Pancreas (tissue), 10 donors: ENCODE measurements around the gene SFRP5. TPM values are rescaled to one million over a fixed set of nuclear protein-coding genes. Genes with fewer than 3 reads are reported as not detected.

Experiments used
- ATAC-seq, 4 donors: fragments of 200-7000 bp; cut with Tn5 transposase; one replicate each; pipeline versions ENCODE4 v1.8.0 to v1.9.1; 2020; ENCODE audit warnings: mild to moderate bottlenecking in 4 of 4, moderate library complexity in 4 of 4
- DNase-seq, 6 donors: peaks; one replicate each; pipeline ENCODE4 v3.0.0-alpha.2; 2020
- FAIRE-seq: peaks from 2 replicates; lab custom pipeline; 2012; peaks lifted over from hg19 to GRCh38; lab: Jason Lieb, UNC
- H3K27ac ChIP-seq, 4 donors: fragments of 200-600 bp; sonication (generic); 1 replicate in 3 of 4; 2 replicates in 1 of 4; pipeline versions ENCODE4 v1.5.0 to v1.8.0; 2020
- H3K27me3 ChIP-seq, 4 donors: fragments of 200-600 bp; one replicate each; pipeline ENCODE4 v1.8.0; 2021
- H3K36me3 ChIP-seq, 3 donors: fragments of 200-600 bp; sonication (generic) in 1 of 3; one replicate each; pipeline versions ENCODE4 v1.5.0 to v1.8.0; 2020 to 2021
- H3K4me1 ChIP-seq, 3 donors: fragments of 200-600 bp; one replicate each; pipeline ENCODE4 v1.8.0; 2021
- H3K4me3 ChIP-seq, 4 donors: fragments of 200-600 bp; sonication (generic) in 2 of 4; one replicate each; pipeline versions ENCODE4 v1.5.0 to v1.8.0; 2020 to 2021
- H3K9me3 ChIP-seq, 4 donors: fragments of 200-600 bp; one replicate each; pipeline ENCODE4 v1.8.0; 2021
- WGBS, 2 donors: extraction: QIAGEN DNeasy Blood & Tissue Kit; methylation state at CpG; one replicate each; pipeline ENCODE4 v1.1.7; 2013; 5-methylcytosine and 5-hydroxymethylcytosine counted together
- intact Hi-C, 3 donors: fragments of 100-400 bp; cut with DNase I; formaldehyde crosslinking; loops; one replicate each; pipeline versions ENCODE4 v1.11.1 to v1.14.2; 2022
- polyA plus RNA-seq, 2 donors: library from polyadenylated mRNA; stranded (reverse); fragments of 200-250 nt; gene quantifications; one replicate each; pipeline ENCODE4 v1.2.3, GENCODE V29; 2013
- total RNA-seq, 6 donors: library from RNA; stranded (reverse); fragmentation: NEBNext Ultra II Directional in 4 of 6; extraction: Animal tissue kit (Norgen Biotek cat#: 25700) in 4 of 6; gene quantifications; one replicate each; pipeline versions ENCODE4 v1.2.1 to v1.2.4, GENCODE V29; 2021 to 2023
- TF ChIP-seq, protein P1 (sequence below), 4 donors: fragments of 200-600 bp; sonication (generic) in 3 of 4; IDR thresholded peaks; one replicate each; pipeline versions ENCODE4 v1.5.0 to v1.8.0; 2021; ENCODE audit warnings: antibody characterized with exemption in 4 of 4
- donor health status: healthy with polysubstance abuse.
- donor health status: DM: no; HTN: no; CAD: no; lungs with moderate emphysema.
- donor health status: DM: no; HTN: no; CAD: no.
- donor health status: control.
- donor health status: control.
- donor health status: Bipolar disorder and iron deficiency.
- donor health status: DM: yes; HTN: yes; CAD: no.
- donor health status: DM: no; HTN: no; CAD: no.
- donor health status: DM: no; HTN: no; CAD: no.
- donor health status: DM: yes; HTN: yes; CAD: no.

SFRP5 gene
- total and polyA plus RNA-seq, 8 donors, result 59.8 to 180 (median 78.5) TPM

DNA sequence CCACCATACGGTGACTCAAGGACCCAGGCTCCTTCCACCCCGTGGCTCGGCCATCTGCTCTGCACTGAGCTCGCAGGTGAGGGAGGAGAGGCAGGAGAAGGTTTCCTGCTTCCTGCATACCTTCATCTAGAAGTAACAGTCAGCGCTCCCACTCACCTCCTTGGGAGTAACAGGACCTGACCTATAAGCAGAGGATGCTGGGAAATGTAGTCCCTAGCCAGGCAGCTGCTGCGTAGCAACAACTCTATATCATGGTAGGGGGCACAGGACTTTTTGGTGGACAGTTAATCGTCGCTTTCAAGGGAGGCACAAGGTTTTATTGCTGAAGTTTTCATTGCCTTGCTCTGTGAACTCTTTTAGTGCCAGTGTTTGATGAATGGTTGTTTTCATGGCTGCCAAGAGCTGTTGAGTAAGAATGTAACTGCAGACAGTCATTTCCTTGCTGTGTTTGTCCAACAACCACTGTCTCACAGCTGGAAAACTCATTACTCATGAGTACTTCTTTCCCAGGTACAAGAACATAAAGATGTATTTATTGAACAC is 45.1 kb downstream of the SFRP5 start:
- DNase-seq (no peak), ATAC-seq (peak in 3 of 4 donors; percentile 54 to 69 (median 64)), FAIRE-seq (peak; percentile 78)
- Histone ChIP-seq H3K27ac (peak overlapping the region in 2 of 4 donors; percentile 48 to 52), H3K36me3 (no peaks in the 10 kb centered on the region), H3K4me3 (no peak overlapping the region), H3K9me3 (no peaks in the 10 kb centered on the region), H3K27me3 (no peaks in the 10 kb centered on the region), H3K4me1 (no peaks in the 10 kb centered on the region)
- 32% methylated on average over 8 of the region's 8 CpGs for WGBS, 2 donors
- intact Hi-C loops, result loop anchor here in 1 of 3 donors (10.0 kb wide), 1 partner anchor 152 kb away; the partner anchor contains the start of gene ANKRD2
- TF ChIP-seq, protein P1, sequence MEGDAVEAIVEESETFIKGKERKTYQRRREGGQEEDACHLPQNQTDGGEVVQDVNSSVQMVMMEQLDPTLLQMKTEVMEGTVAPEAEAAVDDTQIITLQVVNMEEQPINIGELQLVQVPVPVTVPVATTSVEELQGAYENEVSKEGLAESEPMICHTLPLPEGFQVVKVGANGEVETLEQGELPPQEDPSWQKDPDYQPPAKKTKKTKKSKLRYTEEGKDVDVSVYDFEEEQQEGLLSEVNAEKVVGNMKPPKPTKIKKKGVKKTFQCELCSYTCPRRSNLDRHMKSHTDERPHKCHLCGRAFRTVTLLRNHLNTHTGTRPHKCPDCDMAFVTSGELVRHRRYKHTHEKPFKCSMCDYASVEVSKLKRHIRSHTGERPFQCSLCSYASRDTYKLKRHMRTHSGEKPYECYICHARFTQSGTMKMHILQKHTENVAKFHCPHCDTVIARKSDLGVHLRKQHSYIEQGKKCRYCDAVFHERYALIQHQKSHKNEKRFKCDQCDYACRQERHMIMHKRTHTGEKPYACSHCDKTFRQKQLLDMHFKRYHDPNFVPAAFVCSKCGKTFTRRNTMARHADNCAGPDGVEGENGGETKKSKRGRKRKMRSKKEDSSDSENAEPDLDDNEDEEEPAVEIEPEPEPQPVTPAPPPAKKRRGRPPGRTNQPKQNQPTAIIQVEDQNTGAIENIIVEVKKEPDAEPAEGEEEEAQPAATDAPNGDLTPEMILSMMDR (IDR thresholded peaks at IDR 0.05), result no peak

DNA sequence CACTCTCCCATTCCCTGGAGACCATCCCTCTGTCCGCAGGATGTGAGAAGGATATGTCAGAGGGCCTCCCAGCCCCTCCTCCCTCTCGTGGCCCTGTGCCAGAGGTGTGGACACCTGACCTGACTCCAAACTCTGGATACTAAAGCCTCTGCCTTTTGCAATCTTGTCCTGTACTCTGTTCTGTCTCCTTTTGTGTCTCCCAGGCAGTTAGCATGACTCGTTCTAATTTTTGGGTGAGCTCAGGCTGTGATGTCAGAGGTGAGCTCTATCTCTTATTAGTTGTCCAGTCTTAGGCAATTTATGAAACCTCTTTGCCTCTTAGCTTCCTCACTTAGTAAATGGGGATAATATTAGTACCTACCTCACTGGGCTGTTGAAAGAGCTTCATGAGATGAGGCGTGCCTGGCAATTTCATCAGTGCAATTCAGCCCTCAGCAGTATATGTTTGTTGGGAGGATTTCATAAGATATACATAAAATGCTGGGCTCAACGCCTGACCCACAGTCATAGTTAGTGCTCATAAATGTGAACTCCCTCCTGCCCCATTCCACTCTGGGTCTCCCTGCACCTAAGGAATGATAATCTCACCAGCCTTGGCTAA is 47.4 kb downstream of the SFRP5 start:
- DNase-seq, result no peak
- 53 to 58% methylated on average over 5 of the region's 5 CpGs for WGBS, 2 donors
- H3K4me3 ChIP-seq, result no peak overlapping the region
- no peaks in the 10 kb centered on the region for H3K4me1 ChIP-seq
- no peak overlapping the region for H3K27ac ChIP-seq
- H3K36me3 ChIP-seq, result no peaks in the 10 kb centered on the region
- intact Hi-C loops, result loop anchor here in 1 of 3 donors (10.0 kb wide), 1 partner anchor 150 kb away; the partner anchor contains the start of gene ANKRD2
- no peaks in the 10 kb centered on the region for H3K9me3 ChIP-seq
- FAIRE-seq, result no peak
- TF ChIP-seq, protein P1 (IDR thresholded peaks at IDR 0.05), result no peak
- H3K27me3 ChIP-seq, result no peaks in the 10 kb centered on the region
- no peak for ATAC-seq

DNA sequence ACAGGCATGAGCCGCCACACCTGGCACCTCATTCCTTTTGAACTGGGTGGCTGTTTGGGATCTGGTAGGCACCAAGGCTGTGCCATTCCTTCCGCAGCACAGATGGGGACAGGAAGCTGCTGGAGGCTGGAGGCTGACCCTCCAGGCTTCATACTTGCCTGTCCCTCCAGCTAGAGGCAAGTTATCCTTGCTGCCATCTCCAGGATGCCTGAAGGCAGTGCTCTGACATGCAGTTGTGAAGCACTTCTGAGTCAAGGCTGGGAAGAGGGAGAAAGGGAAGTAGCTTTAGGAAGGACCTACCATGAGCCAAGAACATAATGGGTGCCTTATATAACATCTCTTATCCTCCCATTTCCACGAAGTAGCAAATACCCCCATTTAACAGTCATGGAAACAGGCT is 48.8 kb downstream of the SFRP5 start:
- DNase-seq (no peak), ATAC-seq (no peak), FAIRE-seq (no peak)
- Histone ChIP-seq H3K4me3 (no peak overlapping the region), H3K27me3 (no peaks in the 10 kb centered on the region), H3K4me1 (no peaks in the 10 kb centered on the region), H3K9me3 (no peaks in the 10 kb centered on the region), H3K27ac (no peak overlapping the region), H3K36me3 (no peaks in the 10 kb centered on the region)
- WGBS, 2 donors, result 66 to 82% methylated on average over 3 of the region's 3 CpGs
- intact Hi-C loops, result loop anchor here in 1 of 3 donors (10.0 kb wide), 1 partner anchor 148 kb away; the partner anchor contains the start of gene ANKRD2
- TF ChIP-seq, protein P1 (IDR thresholded peaks at IDR 0.05), result no peak

DNA sequence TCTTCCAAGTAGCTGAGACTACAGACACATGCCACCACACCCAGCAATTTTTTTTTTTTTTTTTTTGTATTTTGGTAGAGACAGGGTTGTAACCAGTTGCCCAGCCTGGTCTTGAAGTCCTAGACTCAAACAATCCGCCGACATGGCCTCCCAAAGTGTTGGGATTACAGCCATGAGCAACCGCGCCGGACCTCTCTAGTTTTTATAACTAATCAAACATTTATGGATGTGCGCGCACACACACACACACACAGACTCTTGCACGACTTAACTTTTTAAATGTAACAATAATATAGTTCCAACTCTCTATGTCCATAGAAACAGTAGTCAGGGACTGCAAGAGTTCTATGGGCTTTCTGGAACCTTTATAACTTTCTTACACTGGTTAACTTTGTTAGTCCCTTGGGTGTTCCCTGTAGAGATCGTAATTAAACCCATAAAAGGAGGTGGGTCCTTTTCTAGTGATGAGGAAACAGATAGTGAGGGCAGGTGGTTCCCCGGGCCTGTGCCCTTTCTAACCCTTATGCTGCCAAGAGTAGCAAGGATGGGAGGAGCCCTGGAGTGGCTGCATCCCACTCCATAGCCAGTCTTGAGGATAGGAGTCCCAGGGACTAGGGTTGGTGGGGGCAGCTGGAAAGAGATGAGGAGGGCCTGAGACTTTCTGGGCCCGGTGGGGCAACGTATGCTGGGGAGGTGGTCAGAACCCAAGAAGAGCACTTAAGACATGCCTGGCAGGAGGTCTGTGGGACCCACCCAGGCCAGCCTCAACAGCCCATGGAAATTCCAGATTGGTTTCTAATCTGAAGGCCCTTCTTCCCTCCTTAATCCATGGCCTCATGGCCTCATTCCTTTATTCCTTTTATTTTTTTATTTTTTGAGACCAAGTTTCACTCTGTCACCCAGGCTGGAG is 49.7 kb downstream of the SFRP5 start:
- Histone ChIP-seq H3K27me3 (no peaks in the 10 kb centered on the region), H3K36me3 (no peaks in the 10 kb centered on the region), H3K4me3 (no peak overlapping the region), H3K27ac (no peak overlapping the region), H3K4me1 (no peaks in the 10 kb centered on the region), H3K9me3 (no peaks in the 10 kb centered on the region)
- TF ChIP-seq, protein P1 (IDR thresholded peaks at IDR 0.05), result no peak
- FAIRE-seq, result peak; percentile 71
- whole genome bisulfite sequencing, 2 donors, result 80 to 81% methylated on average over 12 of the region's 12 CpGs
- intact Hi-C loops, result loop anchor here in 1 of 3 donors (10.0 kb wide), 1 partner anchor 147 kb away; the partner anchor contains the start of gene ANKRD2
- ATAC-seq, result no peak
- peak in 1 of 6 donors; percentile 18 for DNase-seq
